ENCODE results near the gene KCNQ1. TPM values are rescaled to one million over a fixed set of nuclear protein-coding genes. Genes with fewer than 3 reads are reported as not detected.

Gene KCNQ1
- total and polyA plus RNA-seq, 2 donors (not counting 1 experiment from before 2014, with no cell fraction given): 21.5 to 28.8 TPM

DNA sequence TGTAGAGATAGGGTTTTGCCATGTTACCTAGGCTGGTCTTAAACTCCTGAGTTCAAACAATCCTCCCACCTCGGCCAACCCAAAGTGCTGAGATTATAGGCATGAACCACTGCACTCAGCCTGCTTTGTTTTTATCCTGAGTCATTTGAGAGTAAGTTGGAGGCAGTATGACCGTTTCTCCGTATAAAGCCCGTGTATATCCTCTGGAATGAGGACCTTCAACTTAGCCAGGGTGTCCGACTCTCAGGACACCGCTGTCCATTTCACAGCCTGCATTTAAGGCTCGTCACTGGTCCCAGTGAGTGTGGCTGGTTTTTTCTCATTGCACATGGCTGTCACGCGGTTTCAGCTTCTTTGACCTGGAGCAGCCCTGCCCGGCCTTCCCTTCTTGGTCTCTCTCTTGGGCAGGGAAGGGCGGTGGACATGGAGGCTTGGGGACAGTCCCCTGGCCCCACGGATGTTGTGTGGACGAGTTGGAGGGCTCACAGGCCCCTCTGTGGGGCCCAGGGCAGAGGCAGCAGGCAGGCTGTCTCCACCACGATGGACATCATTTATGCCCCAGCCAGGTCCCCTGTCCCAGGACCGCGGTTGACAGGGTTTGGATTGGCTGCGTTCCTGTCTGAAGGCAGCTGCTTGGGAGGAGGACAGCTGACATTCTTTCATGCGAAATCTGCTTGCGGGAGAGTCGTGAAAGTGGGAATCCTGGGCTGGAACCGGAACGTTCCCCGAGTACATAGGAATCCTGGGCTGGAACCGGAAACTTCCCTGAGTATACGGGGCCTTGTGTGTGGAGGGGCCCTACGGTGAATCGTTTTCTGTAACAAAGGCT is 93.3 kb downstream of the KCNQ1 start:
- ChIA-PET CTCF (interaction anchor here (1.3 to 12.8 kb wide), 2 partner anchors 351 to 554 kb away, joined by 3 to 595 read pairs; partner anchors contain the start of gene CDKN1C), POLR2A (no interaction called here)
- no peak overlapping the region for H3K4me2 ChIP-seq (replicated peaks; ENCODE audit: low read depth, low read length, poor library complexity, severe bottlenecking)
- no peak for TF ChIP-seq CTCF (IDR thresholded peaks at IDR 0.05)
- TF ChIP-seq EZH2 (IDR thresholded peaks at IDR 0.05; ENCODE audit: borderline replicate concordance, insufficient read depth, low read depth, low read length, poor library complexity, severe bottlenecking): no peak
- no peak overlapping the region for H3K27ac ChIP-seq (ENCODE audit: low read length in 2 of 2)
- peaks cover 11 to 13% of the 10 kb centered on the region in 2 donors for H3K4me1 ChIP-seq (ENCODE audit: control insufficient read depth in 2 of 2, insufficient read depth in 2 of 2, low read length in 2 of 2)
- intact Hi-C loops (cut with micrococcal nuclease): no loop called here
- peaks cover 10% of the 10 kb centered on the region for H3K4me1 Mint-ChIP-seq
- H3K27me3 ChIP-seq (replicated peaks in 1 of 4; ENCODE audit: control extremely low read depth in 1 of 4, control insufficient read depth in 3 of 4, insufficient read depth in 4 of 4, low read length in 3 of 4): peaks cover 0 to 12% (median 0%) of the 10 kb centered on the region in 4 experiments
- H3K4me3 ChIP-seq (ENCODE audit: control extremely low read depth in 1 of 5, extremely low read depth in 1 of 5, insufficient read depth in 1 of 5, low read depth in 2 of 5, low read length in 4 of 5): no peak overlapping the region
- H3K79me2 ChIP-seq (ENCODE audit: control insufficient read depth, insufficient read depth, low read length): peaks cover 65% of the 10 kb centered on the region
- WGBS (ENCODE audit: insufficient coverage): 91% methylated on average over 25 of the region's 27 CpGs
- H4K20me1 ChIP-seq (ENCODE audit: control insufficient read depth, insufficient read depth, low read length, poor library complexity, severe bottlenecking): peaks cover 91% of the 10 kb centered on the region
- no peak overlapping the region for H3K4me3 Mint-ChIP-seq
- H3K9me3 Mint-ChIP-seq (ENCODE audit: insufficient read depth): no peaks in the 10 kb centered on the region
- no peaks in the 10 kb centered on the region for H3K27me3 Mint-ChIP-seq
- no peaks in the 10 kb centered on the region for H3K36me3 ChIP-seq (replicated peaks in 1 of 2; ENCODE audit: control extremely low read depth in 1 of 2, control insufficient read depth in 1 of 2, extremely low read depth in 1 of 2, insufficient read depth in 2 of 2, low read length in 1 of 2)
- no peak for DNase-seq
- H2AFZ ChIP-seq (ENCODE audit: insufficient read depth, low read depth, low read length, poor library complexity, severe bottlenecking): no peak overlapping the region
- no peak overlapping the region for H3K9ac ChIP-seq (ENCODE audit: low read length)
- H3K27ac Mint-ChIP-seq: no peak overlapping the region
- ATAC-seq (ENCODE audit: low read depth): no peak
- H3K9me3 ChIP-seq (ENCODE audit: control extremely low read depth in 1 of 3, control insufficient read depth in 2 of 3, insufficient read depth in 1 of 3, low read length in 2 of 3): no peaks in the 10 kb centered on the region

- Histone ChIP-seq H4K20me1 (ENCODE audit: control insufficient read depth, insufficient read depth, low read length, poor library complexity, severe bottlenecking) (peaks cover 83% of the 10 kb centered on the region), H2AFZ (ENCODE audit: insufficient read depth, low read depth, low read length, poor library complexity, severe bottlenecking) (no peak overlapping the region), H3K4me1 (ENCODE audit: control insufficient read depth in 2 of 2, insufficient read depth in 2 of 2, low read length in 2 of 2) (peaks cover 3 to 4% of the 10 kb centered on the region in 2 donors), H3K27ac (ENCODE audit: low read length in 2 of 2) (no peak overlapping the region), H3K4me3 (ENCODE audit: control extremely low read depth in 1 of 5, extremely low read depth in 1 of 5, insufficient read depth in 1 of 5, low read depth in 2 of 5, low read length in 4 of 5) (no peak overlapping the region), H3K9me3 (ENCODE audit: control extremely low read depth in 1 of 3, control insufficient read depth in 2 of 3, insufficient read depth in 1 of 3, low read length in 2 of 3) (no peaks in the 10 kb centered on the region), H3K9ac (ENCODE audit: low read length) (no peak overlapping the region), H3K36me3 (replicated peaks in 1 of 2; ENCODE audit: control extremely low read depth in 1 of 2, control insufficient read depth in 1 of 2, extremely low read depth in 1 of 2, insufficient read depth in 2 of 2, low read length in 1 of 2) (no peaks in the 10 kb centered on the region), H3K79me2 (ENCODE audit: control insufficient read depth, insufficient read depth, low read length) (peaks cover 66% of the 10 kb centered on the region), H3K4me2 (replicated peaks; ENCODE audit: low read depth, low read length, poor library complexity, severe bottlenecking) (no peak overlapping the region), H3K27me3 (replicated peaks in 1 of 4; ENCODE audit: control extremely low read depth in 1 of 4, control insufficient read depth in 3 of 4, insufficient read depth in 4 of 4, low read length in 3 of 4) (peaks cover 0 to 4% (median 0%) of the 10 kb centered on the region in 4 experiments)
- ChIA-PET CTCF (no interaction called here), POLR2A (no interaction called here)
- no peak for DNase-seq
- H3K4me3 Mint-ChIP-seq: no peak overlapping the region
- TF ChIP-seq EZH2 (IDR thresholded peaks at IDR 0.05; ENCODE audit: borderline replicate concordance, insufficient read depth, low read depth, low read length, poor library complexity, severe bottlenecking): no peak
- no peak for TF ChIP-seq CTCF (IDR thresholded peaks at IDR 0.05)
- H3K27me3 Mint-ChIP-seq: no peaks in the 10 kb centered on the region
- H3K4me1 Mint-ChIP-seq: peaks cover 8% of the 10 kb centered on the region
- WGBS (ENCODE audit: insufficient coverage): 98% methylated on average over 9 of the region's 12 CpGs
- H3K9me3 Mint-ChIP-seq (ENCODE audit: insufficient read depth): no peaks in the 10 kb centered on the region
- no peak for ATAC-seq (ENCODE audit: low read depth)
- intact Hi-C loops (cut with micrococcal nuclease): no loop called here
- no peak overlapping the region for H3K27ac Mint-ChIP-seq
These were observed 94.1 kb downstream of the KCNQ1 start for GRCh38 chr11:2538951-2539350.

Data from B cell (primary cell).